Measurements from ENCODE around the gene ZSWIM5.

GRCh38 chr1:45171575-45171974, 34.8 kb downstream of the ZSWIM5 start:
- TF ChIP-seq CTCF (IDR thresholded peaks at IDR 0.05; ENCODE audit: poor library complexity) (no peak), EZH2phosphoT487 (IDR thresholded peaks at IDR 0.05; ENCODE audit: low read depth, severe bottlenecking, unreplicated experiment) (no peak)

Measured in hepatocyte (in vitro differentiated cells).